Measurements from ENCODE around the gene POPDC2. TPM values are rescaled to one million over a fixed set of nuclear protein-coding genes. Genes with fewer than 3 reads are reported as not detected.
"Not testable (repeated sequence)": the region's sequence is repeated elsewhere in the genome, so short reads cannot be mapped to it uniquely, and the experiment has no call there.

The POPDC2 gene
- total RNA-seq, 1 donor from 2014 or later = 1.2 TPM

- DNase-seq (ENCODE audit: low spot score) = no peak
- Mint-ChIP-seq H3K27me3 (ENCODE audit: insufficient read depth) (peaks cover 2% of the 10 kb centered on the region), H3K27ac (no peak overlapping the region), H3K9me3 (no peaks in the 10 kb centered on the region), H3K36me3 (ENCODE audit: low read depth) (peaks cover 11% of the 10 kb centered on the region), H3K4me1 (ENCODE audit: low read depth) (peaks cover 27% of the 10 kb centered on the region), H3K4me3 (no peak overlapping the region)
- intact Hi-C loops (cut with micrococcal nuclease) = loop anchor here (5.0 to 10.0 kb wide), 2 partner anchors 583 to 645 kb away; partner anchors contain the start of gene IGSF11
Measured at GRCh38 chr3:119679874-119680273, 19.5 kb upstream of the POPDC2 start.

GRCh38 chr3:119678209-119678608, 17.8 kb upstream of the POPDC2 start:
- DNase-seq (ENCODE audit: low spot score); H3K4me3 Mint-ChIP-seq; intact Hi-C loops (cut with micrococcal nuclease); H3K27me3 Mint-ChIP-seq (ENCODE audit: insufficient read depth); H3K27ac Mint-ChIP-seq; H3K9me3 Mint-ChIP-seq: not testable (repeated sequence)
- H3K4me1 Mint-ChIP-seq (ENCODE audit: low read depth) = peaks cover 33% of the 10 kb centered on the region
- peaks cover 19% of the 10 kb centered on the region for H3K36me3 Mint-ChIP-seq (ENCODE audit: low read depth)

- intact Hi-C loops (cut with micrococcal nuclease) = loop anchor here (1.0 to 2.0 kb wide), 18 partner anchors 23 to 1869 kb away; partner anchors contain the start of genes ADPRH, ARHGAP31, GSK3B and GTF2E1
- peak overlapping the region; percentile 91 for H3K4me3 Mint-ChIP-seq
- peaks cover 25% of the 10 kb centered on the region for H3K36me3 Mint-ChIP-seq (ENCODE audit: low read depth)
- DNase-seq (ENCODE audit: low spot score) = no peak
- H3K27me3 Mint-ChIP-seq (ENCODE audit: insufficient read depth) = peaks cover 2% of the 10 kb centered on the region
- H3K9me3 Mint-ChIP-seq = no peaks in the 10 kb centered on the region
- H3K4me1 Mint-ChIP-seq (ENCODE audit: low read depth) = peaks cover 39% of the 10 kb centered on the region
- peak overlapping the region; percentile 96 for H3K27ac Mint-ChIP-seq
Measured at GRCh38 chr3:119677641-119677934, 17.2 kb upstream of the POPDC2 start.

GRCh38 chr3:119676771-119677640, 16.6 kb upstream of the POPDC2 start, which contains the start of gene COX17:
Gene COX17, minus strand, starts transcription at chr3:119677406. Its CDS starts 96 bp downstream, at chr3:119677310.
- Mint-ChIP-seq H3K9me3 (no peaks in the 10 kb centered on the region), H3K27me3 (ENCODE audit: insufficient read depth) (peaks cover 2% of the 10 kb centered on the region), H3K4me1 (ENCODE audit: low read depth) (peaks cover 44% of the 10 kb centered on the region), H3K27ac (peak within 1 kb of the TSS; percentile 96), H3K36me3 (ENCODE audit: low read depth) (peaks cover 29% of the 10 kb centered on the region), H3K4me3 (peak within 1 kb of the TSS; percentile 91)
- intact Hi-C loops (cut with micrococcal nuclease) = loop anchor here (1.0 to 2.0 kb wide), 18 partner anchors 23 to 1870 kb away; partner anchors contain the start of genes ADPRH, ARHGAP31, GSK3B and GTF2E1
- DNase-seq (ENCODE audit: low spot score) = peak; percentile 95

GRCh38 chr3:119676020-119676419, 15.6 kb upstream of the POPDC2 start:
- Mint-ChIP-seq H3K4me1 (ENCODE audit: low read depth) (peaks cover 49% of the 10 kb centered on the region), H3K27me3 (ENCODE audit: insufficient read depth) (peaks cover 2% of the 10 kb centered on the region), H3K36me3 (ENCODE audit: low read depth) (peaks cover 37% of the 10 kb centered on the region), H3K4me3 (peak overlapping the region; percentile 91), H3K9me3 (no peaks in the 10 kb centered on the region), H3K27ac (peak overlapping the region; percentile 96)
- DNase-seq (ENCODE audit: low spot score) = no peak
- intact Hi-C loops (cut with micrococcal nuclease) = loop anchor here (2.0 kb wide), 4 partner anchors 47 to 1871 kb away; no protein-coding TSS in a partner anchor

- no peak for DNase-seq (ENCODE audit: low spot score)
- H3K36me3 Mint-ChIP-seq (ENCODE audit: low read depth) = peaks cover 42% of the 10 kb centered on the region
- peaks cover 2% of the 10 kb centered on the region for H3K27me3 Mint-ChIP-seq (ENCODE audit: insufficient read depth)
- H3K27ac Mint-ChIP-seq = peak overlapping the region; percentile 96
- peaks cover 53% of the 10 kb centered on the region for H3K4me1 Mint-ChIP-seq (ENCODE audit: low read depth)
- peak overlapping the region; percentile 91 for H3K4me3 Mint-ChIP-seq
- intact Hi-C loops (cut with micrococcal nuclease) = no loop called here
- no peaks in the 10 kb centered on the region for H3K9me3 Mint-ChIP-seq
Measured at GRCh38 chr3:119675188-119675874, 14.9 kb upstream of the POPDC2 start.

GRCh38 chr3:119673875-119674274, 13.5 kb upstream of the POPDC2 start:
- Mint-ChIP-seq H3K4me3 (no peak overlapping the region), H3K9me3 (no peaks in the 10 kb centered on the region), H3K27me3 (ENCODE audit: insufficient read depth) (peaks cover 2% of the 10 kb centered on the region), H3K4me1 (ENCODE audit: low read depth) (peaks cover 53% of the 10 kb centered on the region), H3K27ac (no peak overlapping the region), H3K36me3 (ENCODE audit: low read depth) (peaks cover 51% of the 10 kb centered on the region)
- intact Hi-C loops (cut with micrococcal nuclease) = no loop called here
- DNase-seq (ENCODE audit: low spot score) = no peak

- intact Hi-C loops (cut with micrococcal nuclease) = no loop called here
- DNase-seq (ENCODE audit: low spot score) = no peak
- H3K27me3 Mint-ChIP-seq (ENCODE audit: insufficient read depth) = peaks cover 2% of the 10 kb centered on the region
- peaks cover 52% of the 10 kb centered on the region for H3K36me3 Mint-ChIP-seq (ENCODE audit: low read depth)
- no peak overlapping the region for H3K4me3 Mint-ChIP-seq
- no peaks in the 10 kb centered on the region for H3K9me3 Mint-ChIP-seq
- no peak overlapping the region for H3K27ac Mint-ChIP-seq
- H3K4me1 Mint-ChIP-seq (ENCODE audit: low read depth) = peaks cover 52% of the 10 kb centered on the region
Measured at GRCh38 chr3:119672776-119673175, 12.4 kb upstream of the POPDC2 start.

GRCh38 chr3:119669906-119670570, 9.6 kb upstream of the POPDC2 start:
- no peak overlapping the region for H3K27ac Mint-ChIP-seq
- H3K4me3 Mint-ChIP-seq = no peak overlapping the region
- no peaks in the 10 kb centered on the region for H3K27me3 Mint-ChIP-seq (ENCODE audit: insufficient read depth)
- DNase-seq (ENCODE audit: low spot score) = no peak
- peaks cover 28% of the 10 kb centered on the region for H3K4me1 Mint-ChIP-seq (ENCODE audit: low read depth)
- no peaks in the 10 kb centered on the region for H3K9me3 Mint-ChIP-seq
- intact Hi-C loops (cut with micrococcal nuclease) = no loop called here
- peaks cover 47% of the 10 kb centered on the region for H3K36me3 Mint-ChIP-seq (ENCODE audit: low read depth)

- Mint-ChIP-seq H3K9me3 (no peaks in the 10 kb centered on the region), H3K4me3 (no peak overlapping the region), H3K36me3 (ENCODE audit: low read depth) (peaks cover 20% of the 10 kb centered on the region), H3K27ac (no peak overlapping the region), H3K27me3 (ENCODE audit: insufficient read depth) (no peaks in the 10 kb centered on the region), H3K4me1 (ENCODE audit: low read depth) (peaks cover 9% of the 10 kb centered on the region)
- DNase-seq (ENCODE audit: low spot score) = no peak
- intact Hi-C loops (cut with micrococcal nuclease) = no loop called here
Measured at GRCh38 chr3:119665954-119666559, 5.7 kb upstream of the POPDC2 start.

- Mint-ChIP-seq H3K36me3 (ENCODE audit: low read depth) (peaks cover 11% of the 10 kb centered on the region), H3K4me3 (no peak overlapping the region), H3K4me1 (ENCODE audit: low read depth) (peaks cover 5% of the 10 kb centered on the region), H3K27ac (no peak overlapping the region), H3K27me3 (ENCODE audit: insufficient read depth) (no peaks in the 10 kb centered on the region), H3K9me3 (no peaks in the 10 kb centered on the region)
- DNase-seq (ENCODE audit: low spot score) = no peak
- intact Hi-C loops (cut with micrococcal nuclease) = no loop called here
Measured at GRCh38 chr3:119664850-119665379, 4.5 kb upstream of the POPDC2 start.

- no peak overlapping the region for H3K27ac Mint-ChIP-seq
- no peaks in the 10 kb centered on the region for H3K27me3 Mint-ChIP-seq (ENCODE audit: insufficient read depth)
Measured at GRCh38 chr3:119664370-119664769, 4.0 kb upstream of the POPDC2 start.

More at GRCh38 chr3:119664370-119664769, 4.0 kb upstream of the POPDC2 start:
- no peak for DNase-seq (ENCODE audit: low spot score)
- Mint-ChIP-seq H3K9me3 (no peaks in the 10 kb centered on the region), H3K4me3 (no peak overlapping the region), H3K4me1 (ENCODE audit: low read depth) (peaks cover 11% of the 10 kb centered on the region), H3K36me3 (ENCODE audit: low read depth) (peaks cover 7% of the 10 kb centered on the region)
- intact Hi-C loops (cut with micrococcal nuclease) = no loop called here

Data from activated T-helper 1 cell treated with anti-CD3 and anti-CD28 coated beads, Interleukin-12 subunit alpha, Interleukin-12 subunit beta, Interleukin-2, Interleukin-4 antibody, amounts not matched to agents 30 ng/mL and 10 ng/mL and 1 ng/mL, durations not matched to agents 14 hours and 24 hours and 36 hours (primary cell).